OCI-LY7 (cell line): Measurements from ENCODE around the gene ACVR1.

ENCODE experiments used
- CTCF ChIP-seq: fragments of 200-600 bp; sonication (generic); conservative IDR thresholded peaks from 2 replicates; pipeline ENCODE4 v1.5.1; 2014; ENCODE audit warnings: mild to moderate bottlenecking, antibody characterized with exemption, low read length, moderate library complexity, mixed read lengths
- EZH2phosphoT487 ChIP-seq: fragments of 200-600 bp; sonication (generic); IDR thresholded peaks from 2 replicates; pipeline ENCODE4 v1.6.1; 2018; ENCODE audit warnings: low read depth, borderline replicate concordance, mild to moderate bottlenecking, mixed run types, antibody characterized with exemption, low read length, moderate library complexity, mixed read lengths

GRCh38 chr2:157836531-157836930 lies 39.6 kb downstream of the ACVR1 start:
- TF ChIP-seq CTCF (no peak), EZH2phosphoT487 (no peak)
